Pancreas (tissue), 10 donors: Measurements from ENCODE around the gene CGN. TPM values are rescaled to one million over a fixed set of nuclear protein-coding genes. Genes with fewer than 3 reads are reported as not detected.

Experiments
- ATAC-seq, 4 donors: fragments of 200-7000 bp; cut with Tn5 transposase; one replicate each; pipeline versions ENCODE4 v1.8.0 to v1.9.1; 2020; ENCODE audit warnings: mild to moderate bottlenecking in 4 of 4, moderate library complexity in 4 of 4
- DNase-seq, 6 donors: peaks; one replicate each; pipeline ENCODE4 v3.0.0-alpha.2; 2020
- FAIRE-seq: peaks from 2 replicates; lab custom pipeline; 2012; peaks lifted over from hg19 to GRCh38; lab: Jason Lieb, UNC
- H3K27ac ChIP-seq, 4 donors: fragments of 200-600 bp; sonication (generic); 1 replicate in 3 of 4; 2 replicates in 1 of 4; pipeline versions ENCODE4 v1.5.0 to v1.8.0; 2020
- H3K27me3 ChIP-seq, 4 donors: fragments of 200-600 bp; one replicate each; pipeline ENCODE4 v1.8.0; 2021
- H3K36me3 ChIP-seq, 3 donors: fragments of 200-600 bp; sonication (generic) in 1 of 3; one replicate each; pipeline versions ENCODE4 v1.5.0 to v1.8.0; 2020 to 2021
- H3K4me1 ChIP-seq, 3 donors: fragments of 200-600 bp; one replicate each; pipeline ENCODE4 v1.8.0; 2021
- H3K4me3 ChIP-seq, 4 donors: fragments of 200-600 bp; sonication (generic) in 2 of 4; one replicate each; pipeline versions ENCODE4 v1.5.0 to v1.8.0; 2020 to 2021
- H3K9me3 ChIP-seq, 4 donors: fragments of 200-600 bp; one replicate each; pipeline ENCODE4 v1.8.0; 2021
- WGBS, 2 donors: extraction: QIAGEN DNeasy Blood & Tissue Kit; methylation state at CpG; one replicate each; pipeline ENCODE4 v1.1.7; 2013; 5-methylcytosine and 5-hydroxymethylcytosine counted together
- intact Hi-C, 3 donors: fragments of 100-400 bp; cut with DNase I; formaldehyde crosslinking; loops; one replicate each; pipeline versions ENCODE4 v1.11.1 to v1.14.2; 2022
- polyA plus RNA-seq, 2 donors: library from polyadenylated mRNA; stranded (reverse); fragments of 200-250 nt; gene quantifications; one replicate each; pipeline ENCODE4 v1.2.3, GENCODE V29; 2013
- total RNA-seq, 6 donors: library from RNA; stranded (reverse); fragmentation: NEBNext Ultra II Directional in 4 of 6; extraction: Animal tissue kit (Norgen Biotek cat#: 25700) in 4 of 6; gene quantifications; one replicate each; pipeline versions ENCODE4 v1.2.1 to v1.2.4, GENCODE V29; 2021 to 2023
- TF ChIP-seq, protein P1 (sequence below), 4 donors: fragments of 200-600 bp; sonication (generic) in 3 of 4; IDR thresholded peaks; one replicate each; pipeline versions ENCODE4 v1.5.0 to v1.8.0; 2021; ENCODE audit warnings: antibody characterized with exemption in 4 of 4
- donor health status: healthy with polysubstance abuse.
- donor health status: DM: no; HTN: no; CAD: no; lungs with moderate emphysema.
- donor health status: DM: no; HTN: no; CAD: no.
- donor health status: control.
- donor health status: control.
- donor health status: Bipolar disorder and iron deficiency.
- donor health status: DM: yes; HTN: yes; CAD: no.
- donor health status: DM: no; HTN: no; CAD: no.
- donor health status: DM: no; HTN: no; CAD: no.
- donor health status: DM: yes; HTN: yes; CAD: no.

Gene CGN
- total and polyA plus RNA-seq, 8 donors: 26.9 to 63.2 (median 40.3) TPM

DNA sequence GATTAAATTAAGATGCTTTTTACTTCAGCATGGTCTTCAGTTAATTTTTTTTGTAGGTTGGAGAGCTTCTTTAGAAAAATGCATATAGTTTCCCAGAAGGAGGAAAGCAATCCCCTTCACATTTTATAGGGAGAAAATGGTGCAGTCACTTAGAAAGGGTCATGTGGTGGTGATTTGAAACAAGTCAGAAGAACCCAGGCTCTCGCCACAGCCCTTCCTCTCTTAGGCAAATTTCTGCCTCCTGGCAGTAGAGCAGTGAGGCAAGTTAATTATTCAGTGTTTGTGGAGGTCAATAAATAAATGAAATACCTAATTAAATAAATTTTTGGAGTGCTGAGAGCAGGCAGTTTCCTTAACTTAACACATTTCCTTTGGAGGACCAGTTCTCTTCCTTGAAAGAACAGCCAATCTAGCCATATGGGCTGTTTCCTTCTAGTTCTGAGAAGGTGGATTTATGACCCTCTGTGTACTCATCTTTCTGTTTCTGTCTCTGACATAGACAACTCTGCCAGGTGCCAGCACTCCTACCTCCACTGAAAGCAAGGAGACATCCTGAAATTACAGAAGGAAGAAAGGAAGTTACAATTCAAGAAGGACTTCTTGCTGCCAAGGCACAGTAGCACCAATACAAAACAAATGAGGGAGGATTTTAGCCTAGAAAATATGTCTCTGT, 32.9 kb upstream of the CGN start:
- intact Hi-C loops: no loop called here

DNA sequence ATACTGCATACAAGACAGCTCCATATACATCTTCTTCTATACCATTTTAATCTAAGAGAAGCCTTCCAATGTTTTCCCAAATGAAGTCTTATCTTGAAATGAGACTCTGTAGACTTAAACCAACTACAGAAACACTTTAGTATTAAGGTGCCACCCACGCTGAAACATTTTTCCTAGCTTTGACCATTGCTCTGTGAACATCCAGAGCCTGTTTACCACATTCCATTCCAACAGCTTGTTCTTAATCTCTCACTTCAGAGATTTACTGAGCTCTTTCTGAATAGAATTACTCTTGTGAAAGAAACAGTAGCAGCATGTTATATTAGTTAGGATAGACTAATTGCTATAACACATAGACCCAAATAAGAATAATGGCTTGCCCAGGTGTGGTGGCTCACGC, 32.3 kb upstream of the CGN start:
- intact Hi-C loops: no loop called here
- ATAC-seq (no peak), FAIRE-seq (no peak), DNase-seq (no peak)
- Histone ChIP-seq H3K27me3 (no peaks in the 10 kb centered on the region), H3K9me3 (no peaks in the 10 kb centered on the region), H3K4me3 (no peak overlapping the region), H3K27ac (no peak overlapping the region), H3K4me1 (peaks cover 0 to 2% (median 0%) of the 10 kb centered on the region in 3 donors), H3K36me3 (no peaks in the 10 kb centered on the region)
- 73 to 78% methylated on average over 2 of the region's 2 CpGs for WGBS, 2 donors
- TF ChIP-seq, protein P1, sequence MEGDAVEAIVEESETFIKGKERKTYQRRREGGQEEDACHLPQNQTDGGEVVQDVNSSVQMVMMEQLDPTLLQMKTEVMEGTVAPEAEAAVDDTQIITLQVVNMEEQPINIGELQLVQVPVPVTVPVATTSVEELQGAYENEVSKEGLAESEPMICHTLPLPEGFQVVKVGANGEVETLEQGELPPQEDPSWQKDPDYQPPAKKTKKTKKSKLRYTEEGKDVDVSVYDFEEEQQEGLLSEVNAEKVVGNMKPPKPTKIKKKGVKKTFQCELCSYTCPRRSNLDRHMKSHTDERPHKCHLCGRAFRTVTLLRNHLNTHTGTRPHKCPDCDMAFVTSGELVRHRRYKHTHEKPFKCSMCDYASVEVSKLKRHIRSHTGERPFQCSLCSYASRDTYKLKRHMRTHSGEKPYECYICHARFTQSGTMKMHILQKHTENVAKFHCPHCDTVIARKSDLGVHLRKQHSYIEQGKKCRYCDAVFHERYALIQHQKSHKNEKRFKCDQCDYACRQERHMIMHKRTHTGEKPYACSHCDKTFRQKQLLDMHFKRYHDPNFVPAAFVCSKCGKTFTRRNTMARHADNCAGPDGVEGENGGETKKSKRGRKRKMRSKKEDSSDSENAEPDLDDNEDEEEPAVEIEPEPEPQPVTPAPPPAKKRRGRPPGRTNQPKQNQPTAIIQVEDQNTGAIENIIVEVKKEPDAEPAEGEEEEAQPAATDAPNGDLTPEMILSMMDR (IDR thresholded peaks at IDR 0.05): no peak

More for the DNA sequence above, 32.9 kb upstream of the CGN start:
- peak overlapping the region in 1 of 4 donors; percentile 7 for H3K27ac ChIP-seq
- FAIRE-seq (no peak), DNase-seq (no peak), ATAC-seq (peak in 1 of 4 donors; percentile 17)
- no peaks in the 10 kb centered on the region for H3K27me3 ChIP-seq
- no peaks in the 10 kb centered on the region for H3K36me3 ChIP-seq
- 67 to 71% methylated on average over 1 of the region's 1 CpG for WGBS, 2 donors
- no peaks in the 10 kb centered on the region for H3K9me3 ChIP-seq
- TF ChIP-seq, protein P1 (IDR thresholded peaks at IDR 0.05): no peak
- H3K4me1 ChIP-seq: peaks cover 0 to 5% (median 0%) of the 10 kb centered on the region in 3 donors
- H3K4me3 ChIP-seq: no peak overlapping the region

DNA sequence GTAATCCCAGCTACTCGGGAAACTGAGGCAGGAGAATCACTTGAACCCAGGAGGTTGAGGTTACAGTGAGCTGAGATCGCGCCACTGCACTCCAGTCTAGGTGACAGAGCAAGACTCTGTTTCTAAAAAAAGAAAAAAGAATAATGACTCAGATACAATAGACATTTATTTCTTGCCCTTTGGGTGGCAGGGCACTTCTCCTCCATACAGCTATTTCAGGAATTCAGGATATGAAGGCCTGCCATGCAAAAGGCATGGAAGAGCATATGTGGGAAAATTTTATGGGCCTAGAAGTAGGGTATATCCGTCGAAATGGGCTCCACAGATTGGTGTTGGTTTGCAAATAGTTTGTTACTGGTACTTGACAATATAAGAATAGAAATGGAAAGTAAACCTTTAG, 31.7 kb upstream of the CGN start:
- no peak for FAIRE-seq
- no peak for ATAC-seq
- WGBS, 2 donors: 70 to 75% methylated on average over 5 of the region's 5 CpGs

DNA sequence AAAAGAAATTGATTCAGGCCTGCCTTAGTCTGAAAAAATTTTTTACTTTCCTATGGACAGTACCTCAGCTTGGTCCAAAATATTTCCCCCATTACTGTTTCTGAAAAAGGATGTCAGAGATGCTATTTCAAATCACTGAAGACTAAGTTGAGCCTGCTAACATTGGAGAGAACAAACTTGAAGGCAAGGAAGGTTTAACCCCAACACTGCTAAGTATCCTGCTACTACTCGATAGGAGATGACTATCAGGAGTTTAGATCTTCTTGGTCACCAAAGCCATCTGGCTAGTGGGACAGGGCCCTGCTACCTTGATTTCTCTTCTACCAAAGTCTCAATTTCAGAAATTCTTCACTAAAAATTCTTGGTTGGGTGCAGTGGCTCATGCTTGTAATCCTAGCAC, 29.2 kb upstream of the CGN start:
- FAIRE-seq (no peak), ATAC-seq (no peak), DNase-seq (no peak)
- Histone ChIP-seq H3K36me3 (no peaks in the 10 kb centered on the region), H3K27me3 (no peaks in the 10 kb centered on the region), H3K27ac (no peak overlapping the region), H3K4me1 (no peaks in the 10 kb centered on the region), H3K4me3 (no peak overlapping the region), H3K9me3 (no peaks in the 10 kb centered on the region)
- intact Hi-C loops: no loop called here
- TF ChIP-seq, protein P1 (IDR thresholded peaks at IDR 0.05): no peak
- WGBS, 2 donors: 95 to 100% methylated on average over 1 of the region's 1 CpG

More for the DNA sequence above, 31.7 kb upstream of the CGN start:
- Histone ChIP-seq H3K27ac (no peak overlapping the region), H3K4me1 (no peaks in the 10 kb centered on the region), H3K27me3 (no peaks in the 10 kb centered on the region), H3K9me3 (no peaks in the 10 kb centered on the region), H3K36me3 (no peaks in the 10 kb centered on the region), H3K4me3 (no peak overlapping the region)
- no peak for DNase-seq
- intact Hi-C loops: no loop called here
- TF ChIP-seq, protein P1 (IDR thresholded peaks at IDR 0.05): no peak

GRCh38 chr1:151485685-151486255, 25.4 kb upstream of the CGN start:
- Histone ChIP-seq H3K4me1 (no peaks in the 10 kb centered on the region), H3K27ac (no peak overlapping the region), H3K4me3 (no peak overlapping the region), H3K27me3 (no peaks in the 10 kb centered on the region), H3K36me3 (no peaks in the 10 kb centered on the region), H3K9me3 (no peaks in the 10 kb centered on the region)
- TF ChIP-seq, protein P1 (IDR thresholded peaks at IDR 0.05): no peak
- no peak for DNase-seq
- 74 to 77% methylated on average over 5 of the region's 5 CpGs for WGBS, 2 donors
- no peak for FAIRE-seq
- no peak for ATAC-seq
- intact Hi-C loops: no loop called here
